IMR-90 (cell line): ENCODE measurements around the gene HSPG2. TPM values are rescaled to one million over a fixed set of nuclear protein-coding genes. Genes with fewer than 3 reads are reported as not detected.
A peak's percentile ranks its signal among the peaks of the same experiment; 100 is the strongest.

Experiments used
- ATAC-seq: fragments of 200-7000 bp; cut with Tn5 transposase; 2 replicates; pipeline ENCODE4 v1.9.1; 2020; ENCODE audit warnings: low read depth, mild to moderate bottlenecking, moderate library complexity
- BruUV-seq: library from RNA; stranded (reverse); fragments of 400-500 nt; replicated peaks from 2 replicates; lab custom pipeline; 2021; lab: Mats Ljungman, UMichigan
- CTCF ChIA-PET: fragments of 300-600 bp; formaldehyde crosslinking; extraction: SDS; loops from one replicate; lab custom pipeline; 2021; ENCODE audit warnings: antibody characterized with exemption; lab: Yijun Ruan, JAX
- POLR2A ChIA-PET: fragments of 300-600 bp; sonication (Branson Sonifier 250); formaldehyde crosslinking; loops from one replicate; lab custom pipeline; 2022; ENCODE audit warnings: antibody characterized with exemption; ENCODE audit not compliant: unreplicated experiment; lab: Charles Lee
- DNase-seq: peaks from one replicate; pipeline ENCODE4 v3.0.0; 2013
- H2AFZ ChIP-seq: replicated peaks from 2 replicates; pipeline ENCODE3; 2013; ENCODE audit warnings: low read length, mild to moderate bottlenecking; ENCODE audit not compliant: poor library complexity
- H2AK5ac ChIP-seq: 2 replicates; pipeline ENCODE4 v1.6.1; 2013; ENCODE audit warnings: low read depth, low read length, inconsistent platforms
- H2AK9ac ChIP-seq: replicated peaks from 2 replicates; pipeline ENCODE3; 2013; ENCODE audit warnings: mild to moderate bottlenecking, low read depth, low read length, moderate library complexity; ENCODE audit not compliant: poor library complexity
- H2BK120ac ChIP-seq: 2 replicates; pipeline ENCODE4 v1.6.1; 2013; ENCODE audit warnings: low read depth, low read length, inconsistent platforms
- H2BK15ac ChIP-seq: 3 replicates; pipeline ENCODE4 v1.6.1; 2013; ENCODE audit warnings: low read depth, low read length, inconsistent platforms
- H2BK20ac ChIP-seq: 2 replicates; pipeline ENCODE4 v1.6.1; 2013; ENCODE audit warnings: low read depth, mild to moderate bottlenecking, inconsistent platforms, low read length, moderate library complexity
- H2BK5ac ChIP-seq: 2 replicates; pipeline ENCODE4 v1.6.1; 2013; ENCODE audit warnings: mild to moderate bottlenecking, low read depth, low read length, inconsistent platforms; ENCODE audit not compliant: poor library complexity, severe bottlenecking
- H3K14ac ChIP-seq: replicated peaks from 2 replicates; pipeline ENCODE4 v1.6.1; 2013; ENCODE audit warnings: low read depth, low read length, inconsistent platforms
- H3K18ac ChIP-seq: 2 replicates; pipeline ENCODE4 v1.6.1; 2013; ENCODE audit warnings: low read depth, low read length, control low read depth
- H3K23ac ChIP-seq: 2 replicates; pipeline ENCODE4 v1.6.1; 2013; ENCODE audit warnings: low read depth, low read length, inconsistent platforms
- H3K27ac ChIP-seq: 2 replicates; pipeline ENCODE4 v1.5.1; 2013; ENCODE audit warnings: mild to moderate bottlenecking, control low read depth, low read length; ENCODE audit not compliant: insufficient read depth
- H3K27me3 ChIP-seq: 2 replicates; pipeline ENCODE4 v1.6.1; 2013; ENCODE audit warnings: low read length; ENCODE audit not compliant: control insufficient read depth, insufficient read depth
- H3K36me3 ChIP-seq: 2 replicates; pipeline ENCODE4 v1.6.1; 2013; ENCODE audit warnings: low read length, mixed read lengths; ENCODE audit not compliant: control insufficient read depth, insufficient read depth
- H3K4ac ChIP-seq: 2 replicates; pipeline ENCODE4 v1.6.1; 2013; ENCODE audit warnings: low read depth, low read length, inconsistent platforms
- H3K4me1 ChIP-seq: 2 replicates; pipeline ENCODE4 v1.6.1; 2013; ENCODE audit warnings: low read length, mixed read lengths; ENCODE audit not compliant: control insufficient read depth, insufficient read depth
- H3K4me2 ChIP-seq: 2 replicates; pipeline ENCODE4 v1.6.1; 2013; ENCODE audit warnings: low read depth, mild to moderate bottlenecking, control low read depth, low read length, moderate library complexity
- H3K4me3 ChIP-seq: 2 replicates; pipeline ENCODE4 v1.5.1; 2013; ENCODE audit warnings: low read depth, mild to moderate bottlenecking, control low read depth, low read length, moderate library complexity; ENCODE audit not compliant: insufficient read depth
- H3K56ac ChIP-seq: 2 replicates; pipeline ENCODE4 v1.6.1; 2013; ENCODE audit warnings: low read length, inconsistent platforms; ENCODE audit not compliant: insufficient read depth; ENCODE audit errors: extremely low read depth
- H3K79me1 ChIP-seq, 2 experiments: 2 replicates each; pipeline ENCODE4 v1.6.1; 2013; ENCODE audit warnings: low read length in 2 of 2, inconsistent platforms in 1 of 2, low read depth in 1 of 2
- H3K9ac ChIP-seq: 2 replicates; pipeline ENCODE4 v1.6.1; 2013; ENCODE audit warnings: low read depth, low read length, control low read depth
- H3K9me1 ChIP-seq: 2 replicates; pipeline ENCODE4 v1.6.1; 2013; ENCODE audit warnings: low read length, inconsistent platforms; ENCODE audit not compliant: insufficient read depth
- H3K9me3 ChIP-seq: 2 replicates; pipeline ENCODE4 v1.6.1; 2013; ENCODE audit warnings: low read length; ENCODE audit not compliant: control insufficient read depth, insufficient read depth
- H4K20me1 ChIP-seq: 2 replicates; pipeline ENCODE4 v1.6.1; 2013; ENCODE audit warnings: low read length, inconsistent platforms; ENCODE audit not compliant: insufficient read depth
- H4K5ac ChIP-seq: 2 replicates; pipeline ENCODE4 v1.6.1; 2013; ENCODE audit warnings: mild to moderate bottlenecking, low read depth, low read length, control low read depth
- H4K8ac ChIP-seq, 2 experiments: 2 replicates each; pipeline ENCODE4 v1.6.1; 2013; ENCODE audit warnings: low read depth in 2 of 2, low read length in 2 of 2, control low read depth in 1 of 2, inconsistent platforms in 1 of 2
- H4K91ac ChIP-seq: 2 replicates; pipeline ENCODE4 v1.6.1; 2013; ENCODE audit warnings: low read depth, low read length, inconsistent platforms; ENCODE audit not compliant: insufficient read depth
- BHLHE40 ChIP-seq: fragments of 150-350 bp; IDR thresholded peaks from 2 replicates; pipeline ENCODE4 v1.6.1; 2016; ENCODE audit warnings: mild to moderate bottlenecking, low read depth, low read length
- CEBPB ChIP-seq: IDR thresholded peaks from 2 replicates; pipeline ENCODE4 v1.6.1; 2012; ENCODE audit warnings: low read depth, low read length, improper control_type of control experiment
- CHD1 ChIP-seq: IDR thresholded peaks from 2 replicates; pipeline ENCODE4 v1.6.1; 2012; ENCODE audit warnings: low read depth, low read length, improper control_type of control experiment
- FOS ChIP-seq: fragments of 150-350 bp; IDR thresholded peaks from 2 replicates; pipeline ENCODE4 v1.6.1; 2016; ENCODE audit warnings: low read depth, low read length
- MAZ ChIP-seq: IDR thresholded peaks from 2 replicates; pipeline ENCODE4 v1.6.1; 2012; ENCODE audit warnings: low read depth, mild to moderate bottlenecking, low read length, improper control_type of control experiment, moderate library complexity, borderline replicate concordance
- NFE2L2 ChIP-seq: fragments of 150-350 bp; IDR thresholded peaks from 2 replicates; pipeline ENCODE4 v1.6.1; 2016; ENCODE audit warnings: low read depth, mild to moderate bottlenecking, low read length
- POLR2A ChIP-seq: IDR thresholded peaks from 2 replicates; pipeline ENCODE4 v1.6.1; 2012; ENCODE audit warnings: mild to moderate bottlenecking, low read depth, low read length
- RFX5 ChIP-seq: IDR thresholded peaks from 2 replicates; pipeline ENCODE4 v1.8.0; 2012; ENCODE audit warnings: low read depth, mild to moderate bottlenecking, low read length, moderate library complexity
- SMC3 ChIP-seq: fragments of 150-350 bp; IDR thresholded peaks from 2 replicates; pipeline ENCODE4 v1.6.1; 2016; ENCODE audit warnings: low read depth, mild to moderate bottlenecking, antibody characterized with exemption, low read length, moderate library complexity
- WGBS, 2 experiments: methylation state at CpG; one replicate each; pipeline versions ENCODE4 v1.1.5 to v1.1.7; 2013; ENCODE audit warnings: missing lambda C conversion rate in 2 of 2; ENCODE audit not compliant: insufficient read length in 1 of 2; ENCODE audit errors: extremely low coverage in 2 of 2; 5-methylcytosine and 5-hydroxymethylcytosine counted together
- dilution Hi-C: fragments of 300-500 bp; cut with HindIII; formaldehyde crosslinking; loops from one replicate; pipeline ENCODE4 v1.14.3; 2018; ENCODE audit warnings: low sequenced_read_pairs; ENCODE audit not compliant: unreplicated experiment
- in situ Hi-C: fragments of 300-500 bp; cut with MboI; formaldehyde crosslinking; loops from 3 replicates; pipeline ENCODE4 v1.14.3; 2019; ENCODE audit warnings: low sequenced_read_pairs, inconsistent platforms, mixed read lengths
- intact Hi-C: fragments of 100-400 bp; cut with micrococcal nuclease; formaldehyde crosslinking; loops from 2 replicates; pipeline ENCODE4 v1.10.0; 2022
- polyA plus RNA-seq, 3 experiments: library from polyadenylated mRNA; depleted of rRNA; stranded (reverse); fragments of >200 nt; gene quantifications; 2 replicates each; pipeline ENCODE4 v1.2.3, GENCODE V29; 2012; ENCODE audit warnings: low replicate concordance in 1 of 3
- total RNA-seq: library from RNA; depleted of rRNA; stranded (reverse); fragments of >200 nt; gene quantifications from 2 replicates; pipeline ENCODE4 v1.2.3, GENCODE V29; 2012
- TF ChIP-seq, protein P1 (sequence below): fragments of 150-350 bp; IDR thresholded peaks from 2 replicates; pipeline ENCODE4 v1.6.1; 2016; ENCODE audit warnings: low read depth, mild to moderate bottlenecking, low read length, moderate library complexity, borderline replicate concordance
- TF ChIP-seq, protein P2 (sequence below): conservative IDR thresholded peaks from 2 replicates; pipeline ENCODE4 v1.5.1; 2012; ENCODE audit warnings: mild to moderate bottlenecking, low read depth, low read length, improper control_type of control experiment
- TF ChIP-seq, protein P3 (sequence below): fragments of 150-350 bp; IDR thresholded peaks from 2 replicates; pipeline ENCODE4 v1.6.1; 2017; ENCODE audit warnings: mild to moderate bottlenecking, antibody characterized with exemption, low read length, low read depth

HSPG2 gene
- total and polyA plus RNA-seq, 2 of the 4 experiments (the other 2 are of a cell fraction) = 15.8 to 94.0 TPM

DNA sequence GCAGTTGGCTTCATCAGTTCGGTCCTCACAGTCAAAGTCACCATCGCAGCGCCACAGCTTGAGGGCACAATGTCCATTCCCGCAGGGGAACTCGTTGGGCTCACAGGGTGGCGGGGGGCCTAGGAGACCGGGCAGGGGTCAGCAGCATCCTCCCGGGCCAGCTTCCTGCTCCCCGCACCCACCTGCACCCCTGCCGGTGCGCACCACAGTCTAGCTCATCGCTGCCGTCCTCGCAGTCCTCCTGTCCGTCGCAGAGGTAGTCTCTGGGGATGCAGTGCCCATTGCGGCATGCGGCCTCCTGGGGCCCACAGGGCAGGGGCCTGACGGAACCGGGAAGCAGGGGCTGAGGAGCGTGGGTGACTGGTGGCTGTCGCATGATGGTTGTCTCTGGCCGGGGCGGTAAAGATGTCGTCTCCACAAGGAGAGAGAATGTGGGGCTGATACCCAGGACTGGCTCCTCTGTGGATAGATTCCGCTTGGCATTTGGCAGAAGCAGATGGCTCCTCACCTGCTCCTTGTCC is 49.8 kb downstream of the HSPG2 start:
- in situ Hi-C loops (no loop called here), intact Hi-C loops (no loop called here), dilution Hi-C loops (no loop called here)
- H3K36me3 ChIP-seq = peaks cover 72% of the 10 kb centered on the region
- no peak overlapping the region for H4K5ac ChIP-seq
- H2AK9ac ChIP-seq = no peak overlapping the region
- no peak overlapping the region for H3K4me3 ChIP-seq
- ATAC-seq = no peak
- TSS peak; percentile 70 for BruUV-seq
- no peaks in the 10 kb centered on the region; the same call in 1 of the 2 replicates for H3K9me1 ChIP-seq
- CTCF ChIA-PET = interaction anchor here (0.6 kb wide), 1 partner anchor 30 kb away, joined by 3 read pairs; no protein-coding TSS in a partner anchor
- no peak overlapping the region for H2BK15ac ChIP-seq
- no peak overlapping the region for H2BK20ac ChIP-seq
- H4K8ac ChIP-seq = no peak overlapping the region
- H2BK120ac ChIP-seq = no peak overlapping the region
- H3K4me2 ChIP-seq = no peak overlapping the region
- no peak overlapping the region for H3K23ac ChIP-seq
- no peak overlapping the region for H2AFZ ChIP-seq
- no peaks in the 10 kb centered on the region for H3K27me3 ChIP-seq
- POLR2A ChIA-PET = no interaction called here
- no peaks in the 10 kb centered on the region for H3K9me3 ChIP-seq
- TF ChIP-seq POLR2A (no peak), RFX5 (no peak), NFE2L2 (no peak), CHD1 (no peak), SMC3 (no peak), FOS (no peak), CEBPB (no peak), MAZ (no peak), BHLHE40 (no peak)
- TF ChIP-seq, protein P1, sequence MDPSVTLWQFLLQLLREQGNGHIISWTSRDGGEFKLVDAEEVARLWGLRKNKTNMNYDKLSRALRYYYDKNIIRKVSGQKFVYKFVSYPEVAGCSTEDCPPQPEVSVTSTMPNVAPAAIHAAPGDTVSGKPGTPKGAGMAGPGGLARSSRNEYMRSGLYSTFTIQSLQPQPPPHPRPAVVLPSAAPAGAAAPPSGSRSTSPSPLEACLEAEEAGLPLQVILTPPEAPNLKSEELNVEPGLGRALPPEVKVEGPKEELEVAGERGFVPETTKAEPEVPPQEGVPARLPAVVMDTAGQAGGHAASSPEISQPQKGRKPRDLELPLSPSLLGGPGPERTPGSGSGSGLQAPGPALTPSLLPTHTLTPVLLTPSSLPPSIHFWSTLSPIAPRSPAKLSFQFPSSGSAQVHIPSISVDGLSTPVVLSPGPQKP = no peak
- TF ChIP-seq, protein P2, sequence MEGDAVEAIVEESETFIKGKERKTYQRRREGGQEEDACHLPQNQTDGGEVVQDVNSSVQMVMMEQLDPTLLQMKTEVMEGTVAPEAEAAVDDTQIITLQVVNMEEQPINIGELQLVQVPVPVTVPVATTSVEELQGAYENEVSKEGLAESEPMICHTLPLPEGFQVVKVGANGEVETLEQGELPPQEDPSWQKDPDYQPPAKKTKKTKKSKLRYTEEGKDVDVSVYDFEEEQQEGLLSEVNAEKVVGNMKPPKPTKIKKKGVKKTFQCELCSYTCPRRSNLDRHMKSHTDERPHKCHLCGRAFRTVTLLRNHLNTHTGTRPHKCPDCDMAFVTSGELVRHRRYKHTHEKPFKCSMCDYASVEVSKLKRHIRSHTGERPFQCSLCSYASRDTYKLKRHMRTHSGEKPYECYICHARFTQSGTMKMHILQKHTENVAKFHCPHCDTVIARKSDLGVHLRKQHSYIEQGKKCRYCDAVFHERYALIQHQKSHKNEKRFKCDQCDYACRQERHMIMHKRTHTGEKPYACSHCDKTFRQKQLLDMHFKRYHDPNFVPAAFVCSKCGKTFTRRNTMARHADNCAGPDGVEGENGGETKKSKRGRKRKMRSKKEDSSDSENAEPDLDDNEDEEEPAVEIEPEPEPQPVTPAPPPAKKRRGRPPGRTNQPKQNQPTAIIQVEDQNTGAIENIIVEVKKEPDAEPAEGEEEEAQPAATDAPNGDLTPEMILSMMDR = no peak
- TF ChIP-seq, protein P3, sequence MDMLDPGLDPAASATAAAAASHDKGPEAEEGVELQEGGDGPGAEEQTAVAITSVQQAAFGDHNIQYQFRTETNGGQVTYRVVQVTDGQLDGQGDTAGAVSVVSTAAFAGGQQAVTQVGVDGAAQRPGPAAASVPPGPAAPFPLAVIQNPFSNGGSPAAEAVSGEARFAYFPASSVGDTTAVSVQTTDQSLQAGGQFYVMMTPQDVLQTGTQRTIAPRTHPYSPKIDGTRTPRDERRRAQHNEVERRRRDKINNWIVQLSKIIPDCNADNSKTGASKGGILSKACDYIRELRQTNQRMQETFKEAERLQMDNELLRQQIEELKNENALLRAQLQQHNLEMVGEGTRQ = no peak
- 92% methylated on average over 10 of the region's 26 CpGs; no CpG with 5 or more reads in 1 of the 2 experiments for WGBS, 2 experiments
- no peak overlapping the region for H4K91ac ChIP-seq
- no peak overlapping the region for H3K14ac ChIP-seq
- no peak for DNase-seq
- H2BK5ac ChIP-seq = no peak overlapping the region
- no peak overlapping the region for H3K18ac ChIP-seq
- no peak overlapping the region for H3K4ac ChIP-seq
- no peak overlapping the region for H2AK5ac ChIP-seq
- H3K56ac ChIP-seq = no peak overlapping the region
- no peaks in the 10 kb centered on the region for H3K4me1 ChIP-seq
- H4K20me1 ChIP-seq = peaks cover 5% of the 10 kb centered on the region; the same call in 1 of the 2 replicates
- peaks cover 6 to 28% of the 10 kb centered on the region in 2 experiments; a peak in 3 of 4 replicates for H3K79me1 ChIP-seq
- no peak overlapping the region for H3K27ac ChIP-seq
- H3K9ac ChIP-seq = no peak overlapping the region
